Germinal center (tissue), 1 donor: ENCODE data around the gene SLC4A5.

Experiments
- DNase-seq: peaks from one replicate; pipeline ENCODE4 v3.0.0; 2012; ENCODE audit warnings: mixed read lengths, low spot score

Gene SLC4A5

GRCh38 chr2:74314107-74314506 lies 29.1 kb downstream of the SLC4A5 start:
- no peak for DNase-seq

- no peak for DNase-seq
These were observed 29.7 kb downstream of the SLC4A5 start for GRCh38 chr2:74313497-74313896.

DNA sequence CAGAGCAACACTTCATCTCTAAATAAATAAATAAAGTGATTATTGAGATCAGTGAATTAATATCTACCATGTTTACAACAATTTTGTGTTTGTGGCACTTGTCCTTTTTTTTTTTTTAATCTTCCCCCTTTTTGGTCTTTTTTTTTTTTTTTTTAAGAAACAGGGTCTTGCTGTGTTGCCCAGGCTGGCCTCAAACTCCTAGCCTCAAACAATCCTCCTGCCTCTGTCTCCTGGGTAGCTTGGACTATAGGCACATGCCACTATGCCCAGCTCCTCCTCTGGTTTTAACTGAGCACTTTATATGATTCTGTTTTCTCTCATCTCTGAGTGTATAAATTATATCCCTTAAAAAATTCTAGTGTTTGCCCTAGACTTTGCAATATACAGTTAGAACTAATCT lies 30.3 kb downstream of the SLC4A5 start:
- DNase-seq = no peak

DNA sequence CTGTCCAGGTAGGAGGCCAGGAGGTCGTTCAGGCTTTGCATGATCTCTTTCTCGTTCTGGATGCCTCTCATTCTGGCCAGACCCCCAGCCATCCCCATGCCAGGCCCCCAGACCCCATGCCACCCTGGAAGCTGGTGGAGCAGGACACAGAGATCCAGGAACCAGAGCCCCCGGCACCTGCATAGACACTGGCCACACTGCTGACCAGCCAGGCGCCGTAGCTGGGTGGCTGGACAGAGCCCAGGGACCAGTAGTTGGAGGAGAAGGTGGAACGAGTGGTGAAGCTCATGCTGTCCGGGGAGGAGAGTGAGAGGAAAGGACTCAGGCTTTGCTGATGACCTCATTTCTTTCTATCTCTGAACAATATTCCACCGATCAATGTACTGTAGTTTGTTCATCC lies 35.5 kb downstream of the SLC4A5 start:
- no peak for DNase-seq

- DNase-seq = no peak
These were observed 38.7 kb downstream of the SLC4A5 start for GRCh38 chr2:74304332-74305148.

DNA sequence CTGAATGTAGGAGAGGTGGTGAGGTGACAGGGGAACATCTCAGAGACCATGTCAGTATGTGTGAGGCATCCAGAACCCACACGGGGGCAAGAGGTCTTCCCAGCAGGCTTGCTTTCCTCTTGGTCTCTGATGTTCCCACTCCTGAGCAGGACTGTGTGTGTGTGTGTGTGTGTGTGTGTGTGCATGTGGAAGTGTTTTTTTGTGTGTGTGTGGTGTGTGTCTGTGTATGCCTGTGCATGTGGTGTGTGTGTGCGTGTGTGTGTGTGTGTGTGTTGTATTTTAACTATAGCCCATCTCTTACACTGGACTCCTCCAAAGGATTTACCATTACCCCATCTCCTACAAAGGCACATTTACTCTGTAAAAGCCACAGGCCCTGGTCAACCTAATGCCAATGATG lies 40.4 kb downstream of the SLC4A5 start:
- DNase-seq = no peak

DNA sequence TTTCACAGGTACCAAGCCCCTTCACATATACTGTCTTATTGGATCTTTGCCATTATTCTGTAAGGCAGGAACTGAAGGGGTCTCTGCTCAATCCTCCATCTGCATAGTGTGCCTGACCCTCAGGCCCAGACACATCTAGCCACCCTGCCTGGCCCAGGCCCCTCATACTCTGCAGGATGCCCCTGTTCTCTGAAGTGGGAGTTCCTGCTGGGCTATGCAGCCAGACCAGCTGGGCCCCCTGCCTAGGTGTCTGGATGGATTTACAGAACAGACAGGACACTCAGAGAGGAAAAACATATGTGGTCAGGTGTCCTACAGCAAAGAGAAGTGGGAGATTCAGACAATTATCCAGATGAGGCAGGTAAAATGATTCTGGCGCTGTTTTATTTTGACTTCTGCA lies 42.0 kb downstream of the SLC4A5 start:
- DNase-seq = no peak

DNA sequence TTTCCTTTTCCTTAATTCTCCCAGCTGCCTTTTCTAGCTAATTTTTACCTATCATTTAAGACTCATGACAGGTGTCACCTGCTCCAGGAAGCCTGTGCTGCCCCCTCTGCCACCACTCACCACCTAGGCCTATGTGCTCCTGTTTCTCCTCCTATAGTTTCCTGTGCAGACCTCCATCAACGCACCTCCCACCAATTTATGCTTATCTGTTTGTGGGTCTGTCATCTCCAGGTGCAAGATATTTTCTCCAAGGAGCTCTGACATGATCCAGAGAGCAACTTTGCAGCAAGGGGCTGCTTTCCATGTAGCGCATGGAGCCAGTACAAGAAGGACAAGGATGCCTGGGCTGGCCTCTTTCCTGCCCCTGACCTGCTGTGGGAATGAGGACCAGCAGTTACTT lies 42.7 kb downstream of the SLC4A5 start:
- no peak for DNase-seq

DNA sequence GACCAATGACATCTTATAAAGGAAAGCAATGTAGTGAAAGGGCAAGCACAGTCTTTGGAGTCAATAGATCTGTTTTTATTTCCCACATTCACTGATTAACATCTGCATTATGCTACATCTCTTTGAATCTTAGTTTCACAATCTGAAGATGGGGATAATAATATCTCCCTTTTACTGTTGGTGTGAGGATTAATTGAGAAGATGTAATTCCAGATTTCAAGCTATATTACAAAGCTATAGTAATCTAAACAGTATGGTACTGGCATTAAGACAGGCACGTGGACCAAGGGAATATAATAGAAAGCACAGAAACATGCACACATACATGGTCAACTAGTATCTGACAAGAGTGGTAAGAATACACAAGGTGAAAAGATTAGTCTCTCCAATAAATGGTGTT lies 45.3 kb downstream of the SLC4A5 start:
- DNase-seq = no peak

DNA sequence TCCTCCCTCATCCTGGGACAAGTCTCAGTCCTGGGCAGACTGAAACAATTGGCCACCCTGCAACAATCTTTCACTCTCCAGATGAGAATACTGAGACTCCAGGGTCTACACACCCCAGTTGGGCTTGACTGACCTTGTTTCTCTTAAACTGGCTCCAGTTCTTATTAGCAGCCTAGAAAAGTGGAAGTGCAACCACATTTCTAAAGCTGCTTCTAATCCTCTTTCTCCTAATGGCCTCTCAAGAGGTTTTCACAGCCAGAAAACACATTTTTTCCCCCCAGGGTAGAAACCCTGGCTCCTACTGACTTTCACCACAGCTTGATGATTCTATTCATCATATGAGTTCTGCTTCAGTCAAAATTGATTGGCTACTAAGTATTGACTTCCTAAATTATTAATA lies 45.8 kb downstream of the SLC4A5 start:
- DNase-seq = no peak

- no peak for DNase-seq
These were observed 49.8 kb downstream of the SLC4A5 start for GRCh38 chr2:74293191-74293991.

DNA sequence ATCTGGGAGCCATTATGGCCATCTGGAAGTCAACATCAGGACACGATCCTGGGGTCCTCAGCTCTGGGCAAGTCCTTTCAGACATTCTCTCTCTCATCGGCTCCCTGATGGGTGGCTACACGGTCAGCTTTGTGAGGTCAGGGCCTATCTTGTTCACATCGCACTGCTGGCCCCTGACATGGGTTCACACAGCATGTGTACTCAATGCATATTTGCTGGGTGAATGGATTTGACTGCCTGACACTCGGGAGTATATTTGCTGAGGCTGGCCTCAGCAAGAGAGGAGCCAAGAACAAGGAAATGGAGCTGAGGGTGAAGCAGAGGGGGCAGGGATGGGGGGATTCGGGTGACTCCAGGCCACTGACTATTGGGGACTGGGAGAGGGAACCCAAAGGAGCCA lies 50.5 kb downstream of the SLC4A5 start:
- no peak for DNase-seq

GRCh38 chr2:74291886-74292621 lies 51.2 kb downstream of the SLC4A5 start:
- DNase-seq = no peak

DNA sequence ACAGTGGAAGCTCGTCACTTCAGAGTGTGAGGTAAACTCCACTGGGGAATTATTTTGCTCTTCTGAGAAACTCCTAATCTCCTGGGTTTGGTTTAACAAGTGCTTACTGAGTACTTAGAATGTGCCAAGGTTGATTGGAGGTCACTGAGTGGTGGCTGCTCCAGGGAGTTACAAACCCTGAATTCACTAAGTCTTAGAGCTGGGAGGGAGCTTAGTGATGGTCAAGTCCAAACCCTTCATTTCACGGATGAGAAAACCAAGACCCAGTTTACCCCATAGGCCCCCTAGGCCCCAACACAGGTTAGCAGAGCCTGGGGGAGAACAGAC lies 52.0 kb downstream of the SLC4A5 start:
- no peak for DNase-seq

DNA sequence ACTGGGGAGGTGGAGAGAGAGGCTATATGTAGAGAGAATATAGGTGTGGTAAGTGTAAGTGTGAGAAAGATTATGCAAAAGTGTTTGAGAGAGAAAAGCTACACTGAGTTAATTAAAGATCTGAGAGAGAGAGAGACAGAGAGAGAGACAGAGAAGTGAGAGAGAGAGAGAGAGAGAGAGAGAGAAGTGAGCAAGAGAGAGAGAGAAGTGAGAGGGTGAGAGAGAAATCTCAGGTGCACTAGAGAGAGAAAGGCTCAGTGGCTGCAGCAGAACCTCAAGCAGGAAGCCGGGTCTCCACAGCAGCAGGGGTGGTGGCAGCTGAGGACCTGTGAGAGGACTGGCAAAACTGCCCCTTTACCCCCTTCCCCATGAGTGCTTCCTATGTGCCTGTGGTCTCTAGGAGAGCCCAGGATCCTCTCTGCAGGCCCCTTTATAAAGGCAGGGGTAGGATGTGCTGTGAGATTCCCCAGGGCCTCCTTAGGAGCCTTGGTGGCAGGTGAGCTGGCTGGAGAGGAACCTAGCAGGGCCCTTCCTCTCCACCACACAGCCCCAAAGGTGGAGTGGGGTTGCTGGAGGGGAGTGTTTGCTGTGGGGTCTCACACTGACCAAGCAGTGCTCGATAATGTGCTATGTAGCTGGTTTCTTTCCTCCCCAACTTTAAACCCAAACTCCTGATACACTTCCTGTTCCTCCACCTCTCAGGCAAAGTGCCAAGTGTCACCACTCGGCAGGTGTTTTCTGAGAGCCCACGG lies 52.6 kb downstream of the SLC4A5 start:
- DNase-seq = no peak

GRCh38 chr2:74290066-74290465 lies 53.1 kb downstream of the SLC4A5 start:
- DNase-seq = no peak

- DNase-seq = no peak
These were observed 56.5 kb downstream of the SLC4A5 start for GRCh38 chr2:74286725-74287124.

DNA sequence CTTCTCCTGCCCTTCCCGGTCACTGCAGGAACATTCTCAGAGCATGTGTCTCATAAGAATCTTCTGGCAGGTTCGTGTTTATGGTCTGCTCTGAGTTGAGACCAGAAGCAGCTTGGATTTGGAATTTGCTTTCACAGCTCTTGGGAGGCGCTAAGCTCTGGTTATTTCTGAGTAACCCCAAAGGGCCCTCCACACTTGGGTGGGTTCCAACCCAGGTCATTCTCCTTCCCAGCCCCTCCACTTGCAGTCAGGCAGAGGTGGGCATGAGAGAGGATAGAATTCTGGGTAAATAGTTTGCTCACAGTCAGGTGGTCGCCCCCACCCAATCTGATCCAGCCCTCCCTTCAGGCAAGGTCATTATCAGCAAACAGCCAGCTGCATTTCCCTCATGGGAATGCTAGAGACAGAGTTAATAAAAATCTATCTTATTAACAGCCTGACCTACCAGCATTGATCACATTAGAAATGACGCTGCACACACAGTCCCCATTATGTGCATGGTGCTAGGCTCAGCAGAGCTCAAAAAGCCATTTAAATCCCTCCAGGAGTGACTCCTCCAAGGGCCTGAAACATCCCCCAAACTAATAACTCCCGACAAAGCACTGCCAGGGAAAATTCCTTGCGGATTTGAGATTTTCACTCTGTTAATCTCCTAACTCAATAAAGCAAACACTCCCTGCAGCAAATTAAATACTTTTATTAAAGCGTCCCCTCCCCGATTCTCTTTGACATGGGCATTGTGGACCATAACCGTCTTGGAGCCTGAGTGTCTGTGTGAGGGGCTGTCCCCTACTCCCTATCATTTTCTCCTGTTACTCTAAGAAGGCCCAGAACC lies 61.9 kb downstream of the SLC4A5 start:
- no peak for DNase-seq

- no peak for DNase-seq
These were observed 64.5 kb downstream of the SLC4A5 start for GRCh38 chr2:74278694-74279093.

DNA sequence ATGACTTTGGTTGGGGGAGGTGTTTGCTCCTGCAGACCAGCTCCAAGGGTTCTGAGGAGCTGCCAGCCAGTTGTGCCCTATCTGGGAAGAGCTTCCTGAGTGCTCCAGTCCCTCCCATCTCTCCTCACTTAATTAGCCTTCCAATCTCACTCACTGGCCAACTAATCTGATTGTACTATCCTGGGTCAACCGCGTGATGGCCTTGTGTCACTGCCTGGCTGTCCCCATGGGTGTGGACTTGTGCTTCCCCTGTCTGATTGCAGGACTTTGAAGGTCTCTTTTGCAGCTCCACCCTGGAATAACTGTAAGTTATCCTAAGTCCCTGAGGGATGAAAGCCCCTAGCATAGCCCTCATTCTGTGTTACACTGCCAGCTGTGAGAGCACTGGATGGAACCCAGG lies 65.0 kb downstream of the SLC4A5 start:
- no peak for DNase-seq

DNA sequence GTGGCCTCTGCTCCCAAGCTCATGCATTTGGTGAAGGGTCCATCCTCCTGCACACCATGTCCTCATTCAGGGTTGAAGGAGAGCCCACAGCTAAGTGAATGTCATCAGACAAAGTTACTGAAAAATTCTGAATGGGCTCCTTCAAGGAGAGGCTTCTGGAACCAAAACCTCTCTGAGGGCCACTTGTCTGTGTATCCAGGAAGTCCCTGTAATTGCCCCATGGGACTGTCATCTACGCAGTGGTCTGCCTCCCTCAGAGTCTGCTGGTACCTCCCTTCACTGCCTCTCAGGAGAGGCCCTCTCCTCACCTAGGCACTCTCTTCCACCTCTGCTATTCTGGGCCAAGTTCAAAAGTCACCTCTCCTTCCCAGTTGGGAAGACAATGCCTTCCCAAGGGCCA lies 68.0 kb downstream of the SLC4A5 start:
- DNase-seq = no peak
